Neural cell (in vitro differentiated cells): ENCODE measurements around the gene CEMIP. TPM values are rescaled to one million over a fixed set of nuclear protein-coding genes. Genes with fewer than 3 reads are reported as not detected.

Experiments
- H2AFZ ChIP-seq: fragments of 200-600, 300-800 bp; sonication (generic), shearing (Covaris generic); 2 replicates; pipeline ENCODE4 v1.6.0; 2014; ENCODE audit warnings: low read depth, mild to moderate bottlenecking, antibody characterized with exemption, low read length, moderate library complexity
- H3F3A ChIP-seq: fragments of 200-600 bp; shearing (Covaris generic); 2 replicates; pipeline ENCODE4 v1.6.1; 2016; ENCODE audit warnings: mild to moderate bottlenecking, moderate library complexity, mixed read lengths, antibody characterized with exemption, low read length; ENCODE audit not compliant: insufficient read depth, poor library complexity, severe bottlenecking
- H3K27ac ChIP-seq: fragments of 200-600, 300-800 bp; sonication (generic), shearing (Covaris generic); 2 replicates; pipeline ENCODE4 v1.5.1; 2014; ENCODE audit warnings: mild to moderate bottlenecking, low read length, moderate library complexity
- H3K27me3 ChIP-seq: fragments of 300-800, 200-600 bp; sonication (generic), shearing (Covaris generic); 2 replicates; pipeline ENCODE4 v1.6.0; 2014; ENCODE audit warnings: mild to moderate bottlenecking, low read depth, low read length, moderate library complexity; ENCODE audit not compliant: insufficient read depth
- H3K36me3 ChIP-seq: fragments of 300-800, 200-600 bp; sonication (generic), shearing (Covaris generic); 2 replicates; pipeline ENCODE4 v1.5.1; 2014; ENCODE audit warnings: mild to moderate bottlenecking, antibody characterized with exemption, low read length, moderate library complexity; ENCODE audit not compliant: insufficient read depth
- H3K4me2 ChIP-seq: fragments of 300-800, 200-600 bp; sonication (generic), shearing (Covaris generic); 2 replicates; pipeline ENCODE4 v1.6.0; 2014; ENCODE audit warnings: mild to moderate bottlenecking, low read length
- H3K4me3 ChIP-seq: fragments of 300-800, 200-600 bp; sonication (generic), shearing (Covaris generic); 2 replicates; pipeline ENCODE4 v1.5.1; 2014; ENCODE audit warnings: mild to moderate bottlenecking, low read length, moderate library complexity
- H3K79me2 ChIP-seq: fragments of 200-600 bp; shearing (Covaris generic); replicated peaks from 2 replicates; pipeline ENCODE4 v1.6.0; 2014; ENCODE audit warnings: mild to moderate bottlenecking, low read length, moderate library complexity; ENCODE audit not compliant: insufficient read depth
- H3K9ac ChIP-seq: fragments of 300-800, 200-600 bp; sonication (generic), shearing (Covaris generic); 2 replicates; pipeline ENCODE4 v1.6.1; 2016; ENCODE audit warnings: mild to moderate bottlenecking, low read length, mixed read lengths
- H3K9me2 ChIP-seq: fragments of 200-600 bp; shearing (Covaris generic); 2 replicates; pipeline ENCODE4 v1.6.1; 2016; ENCODE audit warnings: mild to moderate bottlenecking, low read length, mixed read lengths; ENCODE audit not compliant: insufficient read depth
- H3K9me3 ChIP-seq: fragments of 200-600, 300-800 bp; sonication (generic), shearing (Covaris generic); 2 replicates; pipeline ENCODE4 v1.6.1; 2016; ENCODE audit warnings: mild to moderate bottlenecking, mixed run types, low read length, moderate library complexity, mixed read lengths
- H4K20me1 ChIP-seq: fragments of 200-600 bp; shearing (Covaris generic); 2 replicates; pipeline ENCODE4 v1.6.1; 2016; ENCODE audit warnings: mild to moderate bottlenecking, mixed run types; ENCODE audit not compliant: insufficient read depth
- EP300 ChIP-seq: fragments of 450-650 bp; conservative IDR thresholded peaks from 2 replicates; pipeline ENCODE4 v1.6.1; 2014; ENCODE audit warnings: antibody characterized with exemption, mild to moderate bottlenecking, moderate library complexity; ENCODE audit not compliant: poor library complexity, severe bottlenecking
- EZH2 ChIP-seq: fragments of 200-600, 300-800 bp; shearing (Covaris generic), sonication (generic); IDR thresholded peaks from 2 replicates; pipeline ENCODE4 v1.6.1; 2014; ENCODE audit warnings: antibody characterized with exemption, low read length, borderline replicate concordance, mild to moderate bottlenecking; ENCODE audit not compliant: insufficient read depth, poor library complexity, severe bottlenecking
- MXI1 ChIP-seq: fragments of 450-650 bp; conservative IDR thresholded peaks from 2 replicates; pipeline ENCODE4 v1.6.1; 2014; ENCODE audit warnings: antibody characterized with exemption, mild to moderate bottlenecking; ENCODE audit not compliant: poor library complexity, severe bottlenecking
- POLR2AphosphoS5 ChIP-seq: IDR thresholded peaks from 2 replicates; pipeline ENCODE4 v1.6.1; 2012
- RAD21 ChIP-seq: fragments of 450-650 bp; conservative IDR thresholded peaks from 2 replicates; pipeline ENCODE4 v1.6.1; 2014; ENCODE audit warnings: antibody characterized with exemption, mild to moderate bottlenecking, moderate library complexity
- SMC3 ChIP-seq: fragments of 450-650 bp; conservative IDR thresholded peaks from 2 replicates; pipeline ENCODE4 v1.6.1; 2014; ENCODE audit warnings: antibody characterized with exemption, mild to moderate bottlenecking, moderate library complexity; ENCODE audit not compliant: poor library complexity
- TAF1 ChIP-seq: IDR thresholded peaks from 2 replicates; pipeline ENCODE4 v1.6.1; 2012; ENCODE audit warnings: low read depth
- polyA plus RNA-seq: library from polyadenylated mRNA; depleted of rRNA; stranded (reverse); fragments of >200 nt; gene quantifications from 2 replicates; pipeline ENCODE4 v1.2.3, GENCODE V29; 2014
- TF ChIP-seq, protein P1 (sequence below): IDR thresholded peaks from 2 replicates; pipeline ENCODE4 v1.6.1; 2012; ENCODE audit warnings: borderline replicate concordance
- TF ChIP-seq, protein P2 (sequence below): fragments of 450-650 bp; IDR thresholded peaks from 2 replicates; pipeline ENCODE4 v1.5.1; 2014; ENCODE audit warnings: antibody characterized with exemption, mild to moderate bottlenecking, moderate library complexity; ENCODE audit not compliant: poor library complexity, severe bottlenecking

Gene CEMIP
- polyA plus RNA-seq, 1 donor from 2014 or later: 0.04 TPM

DNA sequence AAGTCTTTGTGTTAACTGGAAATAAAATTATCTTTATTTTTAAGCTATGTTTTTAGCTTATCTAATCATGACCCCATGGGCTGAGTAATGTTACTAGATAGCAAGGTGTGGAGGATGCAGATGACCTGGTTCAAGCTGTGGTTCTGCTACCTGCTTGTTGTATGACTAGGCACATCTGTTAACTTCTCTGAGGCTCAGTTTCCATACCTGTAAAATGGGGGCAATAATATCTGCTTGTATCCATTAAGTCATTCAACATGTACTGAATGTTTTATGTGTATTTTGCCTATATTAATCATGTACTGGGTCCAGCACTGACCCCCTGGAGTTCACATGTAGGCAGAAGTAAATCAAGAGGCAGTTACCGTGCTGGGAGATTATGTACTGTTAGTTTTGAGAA lies 51.5 kb downstream of the CEMIP start:
- Histone ChIP-seq H4K20me1 (no peaks in the 10 kb centered on the region), H3K27me3 (no peaks in the 10 kb centered on the region), H3K79me2 (no peaks in the 10 kb centered on the region), H2AFZ (no peak overlapping the region), H3K4me3 (no peak overlapping the region), H3K9ac (no peak overlapping the region), H3K36me3 (no peaks in the 10 kb centered on the region), H3K9me3 (no peaks in the 10 kb centered on the region), H3K27ac (no peak overlapping the region), H3K4me2 (no peak overlapping the region), H3F3A (no peaks in the 10 kb centered on the region), H3K9me2 (no peaks in the 10 kb centered on the region)
- no peak for TF ChIP-seq RAD21
- no peak for TF ChIP-seq EZH2
- TF ChIP-seq, protein P1, sequence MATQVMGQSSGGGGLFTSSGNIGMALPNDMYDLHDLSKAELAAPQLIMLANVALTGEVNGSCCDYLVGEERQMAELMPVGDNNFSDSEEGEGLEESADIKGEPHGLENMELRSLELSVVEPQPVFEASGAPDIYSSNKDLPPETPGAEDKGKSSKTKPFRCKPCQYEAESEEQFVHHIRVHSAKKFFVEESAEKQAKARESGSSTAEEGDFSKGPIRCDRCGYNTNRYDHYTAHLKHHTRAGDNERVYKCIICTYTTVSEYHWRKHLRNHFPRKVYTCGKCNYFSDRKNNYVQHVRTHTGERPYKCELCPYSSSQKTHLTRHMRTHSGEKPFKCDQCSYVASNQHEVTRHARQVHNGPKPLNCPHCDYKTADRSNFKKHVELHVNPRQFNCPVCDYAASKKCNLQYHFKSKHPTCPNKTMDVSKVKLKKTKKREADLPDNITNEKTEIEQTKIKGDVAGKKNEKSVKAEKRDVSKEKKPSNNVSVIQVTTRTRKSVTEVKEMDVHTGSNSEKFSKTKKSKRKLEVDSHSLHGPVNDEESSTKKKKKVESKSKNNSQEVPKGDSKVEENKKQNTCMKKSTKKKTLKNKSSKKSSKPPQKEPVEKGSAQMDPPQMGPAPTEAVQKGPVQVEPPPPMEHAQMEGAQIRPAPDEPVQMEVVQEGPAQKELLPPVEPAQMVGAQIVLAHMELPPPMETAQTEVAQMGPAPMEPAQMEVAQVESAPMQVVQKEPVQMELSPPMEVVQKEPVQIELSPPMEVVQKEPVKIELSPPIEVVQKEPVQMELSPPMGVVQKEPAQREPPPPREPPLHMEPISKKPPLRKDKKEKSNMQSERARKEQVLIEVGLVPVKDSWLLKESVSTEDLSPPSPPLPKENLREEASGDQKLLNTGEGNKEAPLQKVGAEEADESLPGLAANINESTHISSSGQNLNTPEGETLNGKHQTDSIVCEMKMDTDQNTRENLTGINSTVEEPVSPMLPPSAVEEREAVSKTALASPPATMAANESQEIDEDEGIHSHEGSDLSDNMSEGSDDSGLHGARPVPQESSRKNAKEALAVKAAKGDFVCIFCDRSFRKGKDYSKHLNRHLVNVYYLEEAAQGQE: no peak
- no peak for TF ChIP-seq TAF1
- no peak for TF ChIP-seq SMC3
- TF ChIP-seq EP300: no peak
- TF ChIP-seq, protein P2, sequence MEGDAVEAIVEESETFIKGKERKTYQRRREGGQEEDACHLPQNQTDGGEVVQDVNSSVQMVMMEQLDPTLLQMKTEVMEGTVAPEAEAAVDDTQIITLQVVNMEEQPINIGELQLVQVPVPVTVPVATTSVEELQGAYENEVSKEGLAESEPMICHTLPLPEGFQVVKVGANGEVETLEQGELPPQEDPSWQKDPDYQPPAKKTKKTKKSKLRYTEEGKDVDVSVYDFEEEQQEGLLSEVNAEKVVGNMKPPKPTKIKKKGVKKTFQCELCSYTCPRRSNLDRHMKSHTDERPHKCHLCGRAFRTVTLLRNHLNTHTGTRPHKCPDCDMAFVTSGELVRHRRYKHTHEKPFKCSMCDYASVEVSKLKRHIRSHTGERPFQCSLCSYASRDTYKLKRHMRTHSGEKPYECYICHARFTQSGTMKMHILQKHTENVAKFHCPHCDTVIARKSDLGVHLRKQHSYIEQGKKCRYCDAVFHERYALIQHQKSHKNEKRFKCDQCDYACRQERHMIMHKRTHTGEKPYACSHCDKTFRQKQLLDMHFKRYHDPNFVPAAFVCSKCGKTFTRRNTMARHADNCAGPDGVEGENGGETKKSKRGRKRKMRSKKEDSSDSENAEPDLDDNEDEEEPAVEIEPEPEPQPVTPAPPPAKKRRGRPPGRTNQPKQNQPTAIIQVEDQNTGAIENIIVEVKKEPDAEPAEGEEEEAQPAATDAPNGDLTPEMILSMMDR: no peak
- no peak for TF ChIP-seq MXI1
- TF ChIP-seq POLR2AphosphoS5: no peak

DNA sequence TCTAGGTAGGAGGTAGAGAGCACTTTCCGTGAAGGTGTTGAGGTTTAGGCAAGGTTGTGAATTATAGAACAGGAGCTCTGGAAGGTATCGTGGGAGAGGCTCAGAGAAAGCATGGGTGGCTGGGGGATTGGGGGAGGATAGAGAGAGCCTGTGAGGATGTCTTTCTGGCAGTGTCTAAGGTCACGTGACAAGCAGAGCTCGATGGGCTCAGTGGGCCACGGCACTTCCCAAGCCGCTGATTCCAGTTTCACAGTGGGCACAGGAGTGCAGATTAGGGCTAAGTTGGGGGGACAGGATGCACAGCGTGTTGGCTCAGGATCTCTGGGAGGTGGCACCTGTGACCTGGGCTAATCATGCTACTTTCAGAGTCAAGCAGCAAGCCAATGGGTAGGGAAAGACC lies 52.0 kb downstream of the CEMIP start:
- Histone ChIP-seq H3K27ac (no peak overlapping the region), H3K27me3 (no peaks in the 10 kb centered on the region), H3K79me2 (no peaks in the 10 kb centered on the region)

More for the DNA sequence above, 52.0 kb downstream of the CEMIP start:
- TF ChIP-seq EZH2: no peak
- no peak for TF ChIP-seq TAF1
- TF ChIP-seq EP300: no peak
- TF ChIP-seq, protein P1: no peak
- no peak for TF ChIP-seq MXI1
- TF ChIP-seq, protein P2: no peak
- no peak for TF ChIP-seq SMC3
- no peak for TF ChIP-seq RAD21
- no peak for TF ChIP-seq POLR2AphosphoS5
- no peaks in the 10 kb centered on the region for H3K36me3 ChIP-seq
- H3K9me3 ChIP-seq: no peaks in the 10 kb centered on the region
- no peak overlapping the region for H3K4me3 ChIP-seq
- H3K9ac ChIP-seq: no peak overlapping the region
- no peak overlapping the region for H3K4me2 ChIP-seq
- H2AFZ ChIP-seq: no peak overlapping the region
- H3K9me2 ChIP-seq: no peaks in the 10 kb centered on the region
- no peaks in the 10 kb centered on the region for H3F3A ChIP-seq
- no peaks in the 10 kb centered on the region for H4K20me1 ChIP-seq
